ENCODE results near the gene ZNF398. TPM values are rescaled to one million over a fixed set of nuclear protein-coding genes. Genes with fewer than 3 reads are reported as not detected.

ZNF398 gene
- total RNA-seq, 4 donors from 2014 or later, result 11.5 to 23.5 (median 17.1) TPM

- peak; percentile 50 for ATAC-seq (ENCODE audit: low FRiP score)
- TF ChIP-seq, protein P1, sequence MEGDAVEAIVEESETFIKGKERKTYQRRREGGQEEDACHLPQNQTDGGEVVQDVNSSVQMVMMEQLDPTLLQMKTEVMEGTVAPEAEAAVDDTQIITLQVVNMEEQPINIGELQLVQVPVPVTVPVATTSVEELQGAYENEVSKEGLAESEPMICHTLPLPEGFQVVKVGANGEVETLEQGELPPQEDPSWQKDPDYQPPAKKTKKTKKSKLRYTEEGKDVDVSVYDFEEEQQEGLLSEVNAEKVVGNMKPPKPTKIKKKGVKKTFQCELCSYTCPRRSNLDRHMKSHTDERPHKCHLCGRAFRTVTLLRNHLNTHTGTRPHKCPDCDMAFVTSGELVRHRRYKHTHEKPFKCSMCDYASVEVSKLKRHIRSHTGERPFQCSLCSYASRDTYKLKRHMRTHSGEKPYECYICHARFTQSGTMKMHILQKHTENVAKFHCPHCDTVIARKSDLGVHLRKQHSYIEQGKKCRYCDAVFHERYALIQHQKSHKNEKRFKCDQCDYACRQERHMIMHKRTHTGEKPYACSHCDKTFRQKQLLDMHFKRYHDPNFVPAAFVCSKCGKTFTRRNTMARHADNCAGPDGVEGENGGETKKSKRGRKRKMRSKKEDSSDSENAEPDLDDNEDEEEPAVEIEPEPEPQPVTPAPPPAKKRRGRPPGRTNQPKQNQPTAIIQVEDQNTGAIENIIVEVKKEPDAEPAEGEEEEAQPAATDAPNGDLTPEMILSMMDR (IDR thresholded peaks at IDR 0.05), result no peak
Measured at GRCh38 chr7:149196705-149197171, 49.5 kb downstream of the ZNF398 start.

GRCh38 chr7:149197675-149198074 is 50.4 kb downstream of the ZNF398 start:
- TF ChIP-seq, protein P1 (IDR thresholded peaks at IDR 0.05), result no peak
- DNase-seq (ENCODE audit: low spot score), result no peak
- ATAC-seq (ENCODE audit: low FRiP score), result no peak

More at GRCh38 chr7:149196705-149197171, 49.5 kb downstream of the ZNF398 start:
- no peak for DNase-seq (ENCODE audit: low spot score)

- ATAC-seq (ENCODE audit: low FRiP score) (no peak), DNase-seq (ENCODE audit: low spot score) (no peak)
- TF ChIP-seq, protein P1 (IDR thresholded peaks at IDR 0.05), result no peak
Measured at GRCh38 chr7:149198161-149198816, 51.0 kb downstream of the ZNF398 start.

GRCh38 chr7:149199234-149199995 is 52.2 kb downstream of the ZNF398 start:
- no peak for ATAC-seq (ENCODE audit: low FRiP score)
- no peak for DNase-seq (ENCODE audit: low spot score)
- TF ChIP-seq, protein P1 (IDR thresholded peaks at IDR 0.05), result no peak

DNA sequence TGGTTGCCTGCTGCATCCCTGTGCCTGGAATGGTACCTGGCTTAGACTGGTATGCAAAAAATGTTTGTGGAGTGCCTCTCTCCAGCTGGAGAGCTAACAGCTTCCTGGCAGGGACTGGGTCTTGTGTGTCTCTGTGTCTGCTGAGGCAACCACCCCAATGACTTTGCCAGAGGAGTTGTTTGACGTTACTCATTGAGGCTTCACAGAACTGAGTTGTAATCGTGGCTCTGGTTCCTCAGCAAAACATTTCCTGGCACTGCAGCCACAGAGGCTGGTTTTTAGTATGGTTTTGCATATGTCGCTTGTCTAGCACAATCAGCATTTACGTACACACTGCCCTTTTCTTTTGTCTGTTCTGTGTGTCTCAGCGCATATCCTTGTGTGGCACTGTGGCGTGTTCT is 55.6 kb downstream of the ZNF398 start:
- no peak for ATAC-seq (ENCODE audit: low FRiP score)
- no peak for DNase-seq (ENCODE audit: low spot score)
- TF ChIP-seq, protein P1 (IDR thresholded peaks at IDR 0.05), result no peak

- ATAC-seq (ENCODE audit: low FRiP score) (no peak), DNase-seq (ENCODE audit: low spot score) (no peak)
Measured at GRCh38 chr7:149205690-149206381, 58.6 kb downstream of the ZNF398 start.

More at GRCh38 chr7:149205690-149206381, 58.6 kb downstream of the ZNF398 start:
- TF ChIP-seq, protein P1 (IDR thresholded peaks at IDR 0.05), result no peak

All from omental fat pad (tissue), 4 donors.